GM19193 (cell line): ENCODE measurements around the gene P3H3.

Experiments
- POLR2A ChIP-seq: IDR thresholded peaks from 4 replicates; pipeline ENCODE4 v1.6.1; 2011; ENCODE audit not compliant: insufficient read depth, insufficient read length; ENCODE audit errors: extremely low read depth

P3H3 gene

DNA sequence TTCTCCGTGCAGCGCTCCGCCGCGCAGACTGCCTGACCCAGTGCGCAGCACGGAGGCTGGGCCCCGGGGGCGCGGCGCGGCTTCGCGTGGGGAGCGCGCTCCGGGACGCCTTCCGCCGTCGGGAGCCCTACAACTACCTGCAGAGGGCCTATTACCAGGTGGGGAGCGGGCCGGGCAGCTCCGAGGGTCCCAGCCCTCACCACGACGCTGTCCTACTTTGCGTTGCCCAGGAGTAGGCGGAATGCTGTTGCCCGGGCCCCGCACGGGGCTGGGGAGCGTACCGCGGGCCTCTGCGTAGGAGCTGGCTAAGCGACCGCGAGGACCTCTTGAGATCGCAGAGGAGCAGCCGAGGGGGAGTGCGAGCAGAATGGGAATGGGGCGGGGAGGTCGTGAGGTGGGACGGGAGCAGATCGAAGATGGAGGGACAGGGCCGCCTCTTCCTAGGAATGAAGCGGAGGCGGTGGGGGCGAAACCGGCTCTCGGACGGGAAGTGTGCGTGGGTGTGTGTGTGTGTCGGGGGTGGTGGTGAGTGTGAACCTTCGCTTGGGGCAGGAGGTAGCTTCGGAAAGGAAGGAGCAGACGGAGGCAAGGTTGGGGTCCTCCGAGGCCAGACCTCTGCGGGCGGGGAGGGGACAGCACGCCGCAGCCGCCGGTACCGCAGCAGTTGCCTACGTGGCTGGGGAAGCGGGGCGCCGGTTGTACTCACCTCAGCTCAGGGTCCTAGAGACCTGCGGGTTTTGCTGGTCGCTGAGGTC lies 751 bp downstream of the P3H3 start:
- TF ChIP-seq POLR2A, result no peak

DNA sequence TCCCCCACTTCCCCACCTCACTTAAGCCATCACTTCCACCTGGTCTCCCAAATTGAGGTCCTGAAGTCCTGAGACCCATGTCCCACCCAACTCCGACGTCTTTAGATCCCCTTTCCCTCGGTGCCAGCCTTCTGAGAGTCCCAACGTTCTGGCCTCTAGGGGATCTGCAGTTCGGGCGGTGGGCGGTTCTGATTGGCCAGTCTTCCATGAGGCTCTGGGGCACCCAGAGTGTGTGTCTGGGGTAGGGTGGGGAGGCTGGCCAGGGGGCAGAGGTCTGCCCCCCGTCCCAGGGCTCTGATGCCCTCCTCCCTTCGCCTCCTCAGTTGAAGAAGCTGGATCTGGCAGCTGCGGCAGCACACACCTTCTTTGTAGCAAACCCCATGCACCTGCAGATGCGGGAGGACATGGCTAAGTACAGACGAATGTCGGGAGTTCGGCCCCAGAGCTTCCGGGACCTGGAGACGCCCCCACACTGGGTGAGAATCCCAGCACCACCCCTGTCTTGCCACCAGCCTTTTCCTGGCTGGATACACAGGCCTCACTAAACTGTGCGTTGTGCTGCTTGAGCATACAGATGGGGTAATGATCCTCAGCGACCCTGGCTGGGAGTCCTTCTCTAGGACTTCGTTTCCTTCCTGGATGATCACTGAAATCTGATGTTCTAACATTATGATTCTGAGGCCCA lies 1.5 kb downstream of the P3H3 start:
- no peak for TF ChIP-seq POLR2A

DNA sequence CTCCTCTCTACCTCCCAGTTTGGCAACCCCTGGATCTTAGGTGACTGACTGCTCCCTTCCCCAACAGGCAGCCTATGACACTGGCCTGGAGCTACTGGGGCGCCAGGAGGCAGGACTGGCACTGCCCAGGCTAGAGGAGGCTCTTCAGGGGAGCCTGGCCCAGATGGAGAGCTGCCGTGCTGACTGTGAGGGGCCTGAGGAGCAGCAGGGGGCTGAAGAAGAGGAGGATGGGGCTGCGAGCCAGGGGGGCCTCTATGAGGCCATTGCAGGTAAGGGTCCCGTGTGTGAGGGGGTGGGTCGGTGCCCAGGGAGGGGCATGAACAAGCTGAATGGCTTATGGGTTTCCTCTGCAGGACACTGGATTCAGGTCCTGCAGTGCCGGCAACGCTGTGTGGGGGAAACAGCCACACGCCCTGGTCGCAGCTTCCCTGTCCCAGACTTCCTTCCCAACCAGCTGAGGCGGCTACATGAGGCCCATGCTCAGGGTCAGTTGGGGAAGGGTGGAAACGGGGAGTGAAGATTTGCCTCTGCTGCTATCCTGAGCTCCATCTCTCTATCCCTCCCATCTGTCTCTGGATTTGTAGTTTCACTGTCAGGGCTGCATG lies 2.2 kb downstream of the P3H3 start:
- no peak for TF ChIP-seq POLR2A

DNA sequence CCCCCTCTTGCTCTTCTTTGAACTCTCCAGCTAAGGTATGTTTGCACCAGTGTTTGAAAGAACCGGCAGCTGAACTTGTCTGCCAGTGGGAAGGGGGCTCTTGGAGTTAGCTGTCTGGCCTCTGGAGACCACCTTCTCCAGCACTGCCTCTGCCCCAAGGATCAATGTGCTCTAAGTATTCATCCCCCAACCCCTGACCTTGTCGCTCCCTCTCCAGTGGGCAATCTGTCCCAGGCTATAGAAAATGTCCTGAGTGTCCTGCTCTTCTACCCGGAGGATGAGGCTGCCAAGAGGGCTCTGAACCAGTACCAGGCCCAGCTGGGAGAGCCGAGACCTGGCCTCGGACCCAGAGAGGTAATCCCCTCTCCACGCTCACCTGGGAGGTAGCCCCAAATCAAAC lies 2.8 kb downstream of the P3H3 start:
- TF ChIP-seq POLR2A, result no peak

DNA sequence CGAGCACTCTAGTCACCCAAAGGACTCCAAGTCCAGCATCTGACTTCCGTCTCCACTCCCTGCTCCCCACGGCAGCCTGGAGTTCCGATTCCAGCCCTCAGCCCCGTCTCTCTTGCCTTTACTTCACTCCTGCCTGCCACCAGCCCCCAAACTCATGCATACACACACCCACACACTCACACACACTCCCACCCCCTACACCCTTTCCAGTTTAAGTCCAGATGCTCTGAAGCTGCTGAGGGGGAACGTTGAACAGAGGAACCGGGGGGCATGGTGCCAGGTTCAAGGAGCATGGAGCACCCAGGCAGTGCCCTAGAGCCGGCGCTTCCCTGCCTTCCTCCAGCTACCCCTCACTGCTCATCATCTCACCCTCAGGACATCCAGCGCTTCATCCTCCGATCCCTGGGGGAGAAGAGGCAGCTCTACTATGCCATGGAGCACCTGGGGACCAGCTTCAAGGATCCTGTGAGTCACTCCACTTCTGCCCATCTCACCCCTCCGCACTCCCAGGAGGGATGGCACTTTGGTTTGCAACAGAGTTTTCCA lies 3.3 kb downstream of the P3H3 start:
- TF ChIP-seq POLR2A, result no peak

DNA sequence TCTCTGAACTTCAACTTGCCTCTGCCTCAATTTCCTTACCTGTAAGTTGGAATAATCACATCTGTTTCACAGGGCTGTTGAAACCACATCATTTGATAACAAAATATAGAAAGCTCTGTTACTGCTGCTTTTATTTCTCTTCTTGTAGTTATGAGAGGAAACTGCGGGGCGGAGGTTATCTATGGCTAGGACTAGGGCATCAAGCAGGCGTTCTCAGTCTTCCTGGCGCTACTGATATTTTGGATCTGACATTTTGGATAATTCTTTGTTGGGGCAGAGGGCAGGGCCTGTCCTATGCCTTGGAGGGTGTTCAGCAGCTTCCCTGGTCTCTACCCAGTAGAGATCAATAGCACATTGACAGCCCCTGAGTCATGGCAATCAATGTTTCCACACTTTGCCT lies 3.9 kb downstream of the P3H3 start:
- no peak for TF ChIP-seq POLR2A

DNA sequence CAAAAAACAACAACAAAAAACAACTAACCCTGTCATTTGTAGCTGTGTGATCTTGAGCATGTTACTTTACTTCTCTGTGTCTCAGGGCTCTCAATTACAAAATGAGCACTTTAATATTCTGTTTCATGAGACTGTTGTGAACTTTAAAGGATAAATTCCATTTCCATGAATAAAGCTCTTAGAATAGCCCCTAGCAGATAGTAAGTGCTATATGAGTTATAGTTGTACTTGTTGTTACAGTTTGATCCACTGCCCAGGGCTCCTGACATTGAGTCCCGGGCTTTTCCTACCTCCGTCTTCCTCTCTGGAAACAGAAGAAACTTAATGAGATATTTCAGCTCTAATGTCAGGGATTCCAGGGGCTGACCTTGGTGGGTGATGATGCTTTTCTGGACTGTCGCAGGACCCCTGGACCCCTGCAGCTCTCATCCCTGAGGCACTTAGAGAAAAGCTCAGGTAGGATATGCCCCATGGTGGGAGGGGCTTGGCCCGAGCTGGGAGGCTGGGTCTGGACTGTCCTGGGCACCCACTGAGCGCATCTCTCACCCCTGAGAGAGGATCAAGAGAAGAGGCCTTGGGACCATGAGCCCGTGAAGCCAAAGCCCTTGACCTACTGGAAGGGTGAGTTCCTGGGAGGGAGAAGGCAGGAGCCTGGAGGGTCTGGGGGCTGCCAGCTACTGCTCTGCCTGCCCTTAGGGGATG lies 5.1 kb downstream of the P3H3 start:
- no peak for TF ChIP-seq POLR2A

DNA sequence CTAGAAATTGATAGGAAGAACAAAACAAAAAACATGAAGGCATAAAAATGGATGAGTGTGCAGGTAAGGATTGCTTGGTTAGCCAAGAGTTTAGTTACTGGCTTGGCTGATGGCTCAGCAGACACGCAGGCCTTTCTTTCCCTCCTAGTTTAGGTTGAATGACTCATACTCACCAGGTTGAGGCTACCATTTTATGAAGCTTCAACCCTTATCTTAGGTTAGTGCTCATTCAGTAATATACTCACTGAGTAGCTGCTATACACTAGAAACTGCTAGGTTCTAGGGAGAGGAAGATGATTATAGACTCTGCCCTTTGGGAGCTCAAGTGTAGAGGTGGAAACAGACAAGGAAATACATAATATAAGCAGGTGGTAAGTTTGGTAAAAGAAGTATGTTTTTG lies 6.0 kb downstream of the P3H3 start:
- no peak for TF ChIP-seq POLR2A

DNA sequence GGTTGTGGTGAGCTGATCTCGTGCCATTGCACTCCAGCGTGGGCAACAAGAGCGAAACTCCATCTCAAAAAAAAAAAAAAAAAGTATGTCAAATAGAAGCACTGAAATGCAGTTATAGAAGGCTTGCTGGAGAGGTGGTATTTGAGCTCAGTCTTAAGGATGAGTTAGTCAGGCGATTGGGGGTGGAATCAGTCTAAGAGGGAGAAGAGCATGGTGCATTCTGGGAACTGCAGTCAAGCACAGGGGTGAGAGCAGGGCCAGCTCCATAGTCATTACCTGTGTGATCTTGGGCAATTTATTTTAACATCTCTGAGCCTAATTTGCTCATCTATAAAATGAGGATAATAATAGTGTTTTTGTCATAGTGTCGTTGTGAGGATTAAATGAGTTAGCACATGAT lies 6.7 kb downstream of the P3H3 start:
- TF ChIP-seq POLR2A, result no peak

DNA sequence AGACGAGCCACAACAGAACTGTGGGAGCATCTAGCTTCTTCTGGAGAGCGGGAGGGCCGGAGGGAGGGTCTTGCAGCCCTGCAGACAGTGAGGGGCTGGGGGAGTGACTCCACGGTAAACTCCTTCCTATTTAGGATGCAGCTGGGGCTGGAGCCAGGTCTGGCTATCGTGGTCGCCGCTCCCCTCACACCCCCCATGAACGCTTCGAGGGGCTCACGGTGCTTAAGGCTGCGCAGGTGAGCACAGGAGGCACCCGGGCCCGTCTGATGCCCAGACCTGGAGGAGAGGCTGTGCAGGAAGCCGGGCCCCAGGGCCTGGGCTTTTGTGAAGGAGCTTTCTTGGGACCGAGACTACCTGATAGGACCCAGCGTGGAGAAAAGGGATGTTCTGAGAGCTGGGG lies 8.6 kb downstream of the P3H3 start:
- no peak for TF ChIP-seq POLR2A

DNA sequence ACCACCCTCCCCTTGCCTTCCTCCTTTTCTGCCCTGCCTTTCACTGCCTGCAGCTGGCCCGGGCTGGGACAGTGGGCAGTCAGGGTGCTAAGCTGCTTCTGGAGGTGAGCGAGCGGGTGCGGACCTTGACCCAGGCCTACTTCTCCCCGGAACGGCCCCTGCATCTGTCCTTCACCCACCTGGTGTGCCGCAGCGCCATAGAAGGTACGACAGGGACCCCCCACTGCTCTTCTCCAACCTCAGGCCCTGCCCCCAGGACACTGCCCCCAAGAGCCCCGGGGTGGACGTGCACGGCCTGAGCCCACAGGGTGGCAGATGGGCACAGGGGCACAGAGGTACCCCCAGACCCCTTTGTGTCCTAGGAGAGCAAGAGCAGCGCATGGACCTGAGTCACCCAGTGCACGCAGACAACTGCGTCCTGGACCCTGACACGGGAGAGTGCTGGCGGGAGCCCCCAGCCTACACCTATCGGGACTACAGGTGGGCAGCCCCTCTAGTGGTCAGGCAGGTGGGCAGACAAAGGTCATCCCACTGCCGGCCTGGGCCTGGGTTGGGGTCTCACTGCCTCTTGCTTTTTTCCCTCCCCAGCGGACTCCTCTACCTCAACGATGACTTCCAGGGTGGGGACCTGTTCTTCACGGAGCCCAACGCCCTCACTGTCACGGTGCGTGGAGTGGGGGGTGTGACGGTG lies 9.3 kb downstream of the P3H3 start:
- no peak for TF ChIP-seq POLR2A

DNA sequence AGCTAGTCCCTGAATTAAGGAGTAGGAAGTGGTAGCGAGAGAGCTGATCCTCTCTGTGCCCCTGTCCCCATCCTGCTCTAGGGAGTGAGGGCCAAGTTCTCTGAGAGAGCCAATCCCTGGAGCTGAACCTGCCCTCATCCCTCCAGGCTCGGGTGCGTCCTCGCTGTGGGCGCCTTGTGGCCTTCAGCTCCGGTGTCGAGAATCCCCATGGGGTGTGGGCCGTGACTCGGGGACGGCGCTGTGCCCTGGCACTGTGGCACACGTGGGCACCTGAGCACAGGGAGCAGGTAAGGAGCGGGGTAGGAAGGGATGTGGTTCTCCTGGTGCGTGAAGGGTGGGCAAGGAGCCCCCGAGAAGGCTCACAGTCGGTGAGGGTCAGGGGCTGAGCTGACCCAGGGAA lies 10.6 kb downstream of the P3H3 start:
- no peak for TF ChIP-seq POLR2A

DNA sequence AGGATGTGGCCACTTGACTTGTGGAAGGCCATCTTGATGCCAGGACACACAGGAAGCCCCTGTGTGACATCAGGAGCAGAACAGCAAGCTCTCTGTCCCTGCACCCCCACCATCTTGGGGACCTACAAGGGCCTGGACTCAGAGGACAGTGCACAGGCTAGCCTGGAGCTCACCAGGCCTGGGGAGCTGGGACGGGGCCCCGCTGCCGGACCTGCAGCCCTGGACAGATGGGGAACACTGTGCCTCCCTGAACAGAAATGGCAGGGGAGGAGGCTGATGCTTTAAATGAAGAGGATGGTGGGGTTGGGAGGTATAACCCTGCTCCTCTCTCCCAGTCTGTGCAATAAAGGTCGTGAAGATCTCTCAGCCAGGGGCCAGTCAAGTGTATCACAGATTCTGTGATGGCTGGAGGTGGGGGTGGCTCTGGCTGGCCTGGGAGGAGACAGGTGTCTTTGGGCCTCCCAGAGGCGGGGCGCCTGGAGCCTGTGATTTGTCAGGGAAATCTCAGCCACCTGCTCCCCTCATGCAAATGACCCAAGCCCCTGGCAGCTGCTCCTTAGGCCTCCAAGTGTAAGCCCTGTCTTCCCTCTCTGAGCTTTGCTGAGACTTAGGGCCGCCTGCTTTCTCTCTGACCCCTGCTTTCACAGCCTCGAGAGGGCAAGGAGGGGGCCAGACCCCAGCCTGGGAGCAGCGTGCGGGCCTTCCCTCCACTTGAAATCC lies 11.4 kb downstream of the P3H3 start:
- peak; percentile 56 for TF ChIP-seq POLR2A

DNA sequence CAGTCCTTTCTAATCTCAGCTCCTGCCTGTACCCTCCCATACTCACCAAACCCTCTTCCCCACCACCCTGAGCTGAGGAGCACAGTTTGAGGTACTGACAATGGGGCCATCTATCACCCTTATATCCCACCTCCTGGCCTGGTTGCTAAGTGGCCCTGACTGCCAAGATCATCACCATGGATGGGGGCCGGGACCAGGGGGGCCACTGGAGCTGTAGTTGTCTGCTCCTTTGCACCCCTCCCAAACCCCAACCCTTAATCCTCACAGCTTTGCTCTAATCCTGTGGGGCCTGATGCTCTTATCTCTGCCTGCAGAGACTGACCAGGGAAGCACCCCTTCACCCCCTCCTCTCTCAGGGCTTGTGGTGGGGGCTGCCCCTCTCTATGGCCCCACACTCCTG lies 12.1 kb downstream of the P3H3 start:
- no peak for TF ChIP-seq POLR2A
